HG03280 (cell line): ENCODE measurements around the gene COL8A1.

ENCODE experiments used
- ATAC-seq: cut with Tn5 transposase; IDR thresholded peaks from one replicate; pipeline ENCODE4 v1.9.1; 2021; ENCODE audit warnings: mild to moderate bottlenecking, moderate library complexity; ENCODE audit not compliant: unreplicated experiment

COL8A1 gene

GRCh38 chr3:99753268-99753975 lies 115.0 kb downstream of the COL8A1 start:
- ATAC-seq = peak; percentile 80

GRCh38 chr3:99755831-99756230 lies 117.4 kb downstream of the COL8A1 start:
- ATAC-seq = no peak

DNA sequence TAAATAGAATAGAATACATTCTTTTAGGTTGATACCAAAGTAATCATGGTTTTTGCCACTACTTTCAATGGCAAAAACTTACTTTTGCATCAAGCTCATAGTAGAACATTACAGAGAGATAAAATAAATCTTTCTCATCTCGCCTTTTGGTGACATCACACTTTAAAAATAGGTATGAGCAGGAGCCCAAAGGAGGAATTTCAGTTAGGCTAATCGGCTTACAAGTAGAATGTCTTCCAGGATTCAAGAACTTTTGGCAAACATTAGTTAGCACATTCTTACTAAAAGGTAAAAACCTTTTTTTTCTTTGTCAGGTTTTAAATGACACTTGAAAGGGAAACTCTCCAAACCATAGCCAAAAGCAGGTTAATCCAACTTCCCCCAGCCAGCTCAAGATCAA lies 119.6 kb downstream of the COL8A1 start:
- no peak for ATAC-seq

DNA sequence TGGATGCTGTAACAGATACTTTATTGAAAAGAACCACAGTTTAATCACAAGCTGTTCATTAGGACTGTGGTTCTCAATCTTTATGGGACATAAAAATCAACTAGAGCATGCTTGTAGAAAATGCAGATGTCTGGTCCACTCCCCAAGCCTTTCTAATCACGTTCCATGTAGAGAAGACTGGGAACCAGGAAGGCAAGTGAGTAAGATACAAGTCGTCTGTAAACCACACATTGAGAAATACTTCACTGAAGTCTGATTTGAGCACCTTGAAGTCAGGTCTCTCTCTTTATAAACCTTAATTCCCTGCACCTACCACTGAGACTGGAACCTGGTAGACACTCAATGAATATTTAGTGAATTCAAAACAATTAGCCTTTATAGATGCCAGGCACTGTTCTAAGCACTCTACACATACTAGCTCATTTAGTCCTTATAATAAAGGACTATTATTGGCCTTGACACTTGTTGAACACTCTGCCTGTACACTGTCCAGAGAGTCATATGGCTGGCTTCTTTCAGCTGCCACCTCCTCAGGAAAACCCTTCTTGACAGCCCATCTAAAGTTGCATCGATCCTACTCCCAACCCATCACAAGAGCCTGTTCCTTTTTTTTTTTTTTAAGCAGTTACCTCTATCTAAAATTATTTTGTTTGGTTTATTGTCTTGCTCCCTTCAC lies 120.2 kb downstream of the COL8A1 start:
- ATAC-seq = no peak

DNA sequence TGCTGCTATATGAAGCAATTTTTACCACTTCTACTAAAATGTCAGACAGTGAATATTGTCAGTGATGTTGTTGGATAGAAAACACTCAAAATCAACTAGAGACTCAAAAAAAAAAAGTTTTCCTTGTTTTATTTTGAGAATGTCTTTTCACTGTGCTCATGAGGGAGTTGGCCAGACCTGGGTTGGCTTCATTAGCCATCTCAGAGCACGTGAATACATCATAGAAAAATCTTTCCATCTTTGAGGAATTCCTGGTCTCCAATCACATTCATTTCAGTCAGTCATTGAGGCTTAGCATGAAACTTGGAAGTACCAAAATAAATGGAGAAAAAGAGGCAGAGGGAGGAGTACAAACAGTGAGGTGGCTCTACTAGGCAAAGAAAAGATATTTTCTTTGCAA lies 121.6 kb downstream of the COL8A1 start:
- ATAC-seq = no peak

GRCh38 chr3:99760629-99761028 lies 122.2 kb downstream of the COL8A1 start:
- no peak for ATAC-seq

- no peak for ATAC-seq
Observed at GRCh38 chr3:99761415-99762165, 123.2 kb downstream of the COL8A1 start.

GRCh38 chr3:99762901-99763300 lies 124.5 kb downstream of the COL8A1 start:
- no peak for ATAC-seq

- ATAC-seq = no peak
Observed at GRCh38 chr3:99764377-99764776, 126.0 kb downstream of the COL8A1 start.

- no peak for ATAC-seq
Observed at GRCh38 chr3:99765042-99765942, 126.9 kb downstream of the COL8A1 start.

- ATAC-seq = no peak
Observed at GRCh38 chr3:99767291-99767690, 128.9 kb downstream of the COL8A1 start.

- ATAC-seq = no peak
Observed at GRCh38 chr3:99768126-99768525, 129.7 kb downstream of the COL8A1 start.

DNA sequence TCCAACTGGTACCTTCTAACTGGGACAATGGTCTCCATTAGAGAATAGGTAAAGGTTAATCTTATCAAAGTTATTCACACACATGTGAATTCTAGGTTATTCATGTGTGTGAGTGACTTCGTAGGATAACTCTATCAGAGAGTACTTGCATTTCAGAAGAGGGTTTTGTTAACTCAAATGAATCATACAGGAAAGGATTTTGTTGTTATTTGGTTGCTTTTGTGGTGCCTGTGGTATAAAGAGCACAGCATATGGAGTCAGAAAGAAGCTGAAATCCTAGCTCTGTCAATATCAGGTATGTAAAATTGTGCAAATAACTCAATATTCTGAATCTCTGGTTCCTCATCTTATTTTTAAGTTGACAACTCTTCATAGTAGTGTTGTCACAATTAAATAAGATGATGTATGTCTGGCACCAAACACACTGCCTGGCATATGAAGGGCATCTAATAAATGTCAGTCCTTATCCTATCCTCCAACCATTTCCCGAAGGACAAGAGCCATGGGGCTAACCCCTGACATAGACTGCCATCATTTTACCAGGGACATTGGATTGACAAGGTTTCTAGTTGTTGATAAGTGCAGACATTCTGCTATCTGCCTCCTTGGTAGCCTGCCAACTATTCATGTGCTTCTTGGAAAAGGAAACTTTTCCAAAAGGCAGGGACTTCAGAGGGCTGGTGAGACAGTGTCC lies 130.6 kb downstream of the COL8A1 start:
- ATAC-seq = no peak

DNA sequence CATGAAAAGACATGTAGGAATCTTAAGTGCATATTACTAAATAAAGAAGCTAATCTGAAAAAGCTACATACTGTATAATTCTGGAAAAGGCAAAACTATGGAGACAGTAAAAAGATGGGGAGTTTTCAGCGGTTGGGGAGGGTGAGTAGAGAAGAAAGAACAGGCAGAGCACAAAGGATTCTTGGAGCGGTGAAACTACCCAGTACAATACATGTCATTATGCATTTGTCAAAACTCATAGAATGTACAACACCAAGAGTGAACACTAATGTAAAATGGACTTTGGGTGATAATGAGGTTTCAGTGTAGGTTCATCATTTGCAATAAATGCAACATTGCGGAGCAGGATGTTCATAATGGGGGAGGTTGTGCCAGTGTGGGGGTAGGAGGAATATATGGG lies 133.8 kb downstream of the COL8A1 start:
- no peak for ATAC-seq

DNA sequence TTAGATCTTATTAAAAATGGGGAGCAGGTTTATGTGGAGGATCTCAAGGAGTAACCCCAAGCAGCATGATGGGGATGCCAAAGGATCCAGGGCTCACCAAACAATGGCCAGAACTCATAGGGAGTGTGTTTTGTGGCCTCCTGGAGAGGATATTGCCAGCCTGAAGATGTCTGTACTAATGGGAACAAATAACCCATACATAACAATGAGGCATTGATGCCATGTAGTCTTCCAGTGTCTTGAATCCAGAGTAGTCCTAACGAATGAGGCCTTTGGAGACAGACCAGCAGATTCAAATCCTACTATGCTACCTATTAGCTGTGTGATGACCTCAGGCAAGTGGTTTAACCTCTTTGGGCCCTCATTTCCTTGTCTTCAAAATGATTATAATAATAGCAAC lies 134.3 kb downstream of the COL8A1 start:
- ATAC-seq = no peak

GRCh38 chr3:99774467-99774866 lies 136.1 kb downstream of the COL8A1 start:
- peak; percentile 72 for ATAC-seq

GRCh38 chr3:99776516-99777209 lies 138.3 kb downstream of the COL8A1 start:
- no peak for ATAC-seq

- no peak for ATAC-seq
Observed at GRCh38 chr3:99777210-99777549, 138.8 kb downstream of the COL8A1 start.

DNA sequence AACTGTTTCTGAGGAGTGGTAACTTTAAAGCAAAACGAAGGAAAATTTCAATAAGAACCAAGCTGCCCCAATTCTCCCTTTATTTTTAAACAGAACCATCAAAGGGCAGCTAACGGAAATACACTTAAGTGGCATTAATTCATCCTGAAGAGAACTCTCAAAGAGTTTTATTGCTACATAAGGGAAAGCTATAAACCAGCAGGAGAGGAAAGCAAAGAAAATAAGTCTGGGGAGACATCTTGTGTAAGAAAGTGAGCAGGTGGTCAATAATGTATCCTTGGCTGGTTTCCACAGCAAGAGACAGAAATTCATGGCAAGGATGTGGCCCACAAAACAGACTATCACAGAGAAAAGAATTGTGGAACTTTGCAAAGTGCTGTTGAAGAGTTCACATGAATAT lies 139.3 kb downstream of the COL8A1 start:
- no peak for ATAC-seq

- no peak for ATAC-seq
Observed at GRCh38 chr3:99780749-99781148, 142.4 kb downstream of the COL8A1 start.
